Hair follicular keratinocyte (primary cell): ENCODE results near the gene CKMT1B. TPM values are rescaled to one million over a fixed set of nuclear protein-coding genes. Genes with fewer than 3 reads are reported as not detected.

Experiments
- total RNA-seq: library from RNA; depleted of rRNA; stranded (reverse); fragments of >200 nt; gene quantifications from 2 replicates; pipeline ENCODE4 v1.2.3, GENCODE V29; 2015

The CKMT1B gene
- total RNA-seq, result 87.1 and 108 TPM in 2 replicates

DNA sequence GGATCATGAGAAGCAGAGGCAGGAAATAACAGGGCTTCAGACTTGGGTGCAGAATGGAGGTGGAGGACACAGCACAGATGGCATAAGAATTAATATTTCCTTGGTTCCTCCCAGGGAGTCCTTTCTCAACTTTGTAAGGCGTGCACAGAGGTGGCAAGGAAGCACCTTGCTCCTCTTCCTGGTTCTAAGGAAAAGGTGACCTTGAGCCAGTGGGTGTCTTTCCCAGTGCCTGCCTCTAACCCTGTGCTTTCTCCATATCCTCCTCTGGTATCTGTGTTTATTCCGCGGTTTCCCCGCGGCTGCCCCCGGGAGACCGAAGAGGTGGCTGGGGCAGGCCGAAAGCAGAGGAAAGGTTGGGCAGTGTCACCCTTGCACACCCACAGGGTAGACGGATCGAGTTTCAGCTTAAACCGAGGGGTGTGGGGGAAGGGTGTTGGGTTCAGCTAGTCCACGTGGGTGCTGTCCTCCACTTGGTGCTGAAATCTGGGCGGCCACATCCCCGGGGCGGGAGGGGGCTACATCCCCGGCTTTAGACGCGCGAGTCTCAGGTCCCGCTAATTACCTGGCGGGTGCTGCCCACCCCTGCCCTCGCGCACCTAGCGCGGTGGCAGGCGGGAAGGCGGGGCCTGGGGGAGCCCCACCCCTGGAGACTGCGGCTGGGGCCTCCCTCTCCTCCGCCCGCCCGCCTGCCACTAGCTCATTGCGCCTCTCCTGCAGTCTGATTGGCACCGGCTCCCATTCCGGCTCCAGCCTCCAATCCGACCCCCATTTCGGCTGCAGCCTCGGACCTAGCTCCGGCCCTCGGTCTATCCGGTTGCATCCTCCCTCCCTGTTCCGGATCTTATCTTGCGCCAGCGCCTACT is at the start of gene CKMT1B:
CKMT1B (plus strand) TSS at position 700 of the 863 bp plus-strand sequence. CDS start 192 bp downstream, outside the sequence.

DNA sequence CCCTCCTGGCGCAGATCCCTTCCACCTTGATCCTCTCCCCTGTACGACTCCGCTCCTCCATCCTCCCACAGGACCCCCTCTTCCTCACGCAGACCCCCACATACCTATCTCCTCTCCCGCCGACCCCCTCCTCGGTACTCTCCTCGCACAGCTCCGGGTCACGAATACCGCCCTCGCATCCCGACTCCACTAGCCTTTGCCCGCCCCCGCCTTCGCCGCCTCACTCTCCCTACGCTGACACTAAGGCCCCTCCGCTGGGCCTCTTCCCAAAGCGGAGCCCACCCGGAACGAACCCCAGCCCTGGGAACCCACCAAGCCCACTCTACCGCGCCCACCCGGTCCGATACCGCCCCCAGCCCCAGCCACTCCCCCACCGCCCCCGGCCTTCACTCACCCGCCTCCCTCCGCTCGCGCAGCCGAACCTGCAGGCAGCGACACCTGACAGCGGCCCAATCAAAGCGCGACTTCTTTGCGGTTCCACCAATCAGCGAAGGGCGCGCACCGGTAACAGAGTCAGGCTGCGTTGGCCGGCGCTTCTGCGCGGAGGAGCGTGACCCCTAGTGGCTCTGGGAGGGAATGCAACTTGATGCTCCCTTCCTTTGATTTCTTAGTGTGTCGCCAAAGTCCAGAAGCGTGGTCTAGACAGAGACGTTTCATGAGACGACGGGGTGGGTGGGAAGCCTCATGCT is 3.9 kb upstream of the CKMT1B start, which contains the start of gene PPIP5K1:
PPIP5K1 (minus strand) TSS at position 431 of the 689 bp plus-strand sequence. CDS start 5,704 bp downstream, outside the sequence.

GRCh38 chr15:43618700-43619099 is 24.9 kb downstream of the CKMT1B start, which contains the start of gene STRC:
Gene STRC, minus strand, starts transcription at chr15:43618800. Its CDS starts 78 bp downstream, at chr15:43618722.

Other genes starting within 250 kb of the CKMT1B start
- gene ZSCAN29, start 223.0 kb upstream of the CKMT1B start, total RNA-seq, result 12.5 and 13.9 TPM in 2 replicates
- gene TUBGCP4, start 222.9 kb upstream of the CKMT1B start, total RNA-seq, result 13.5 and 20.8 TPM in 2 replicates
- gene TP53BP1, start 100.9 kb upstream of the CKMT1B start, total RNA-seq, result 16.7 and 18.3 TPM in 2 replicates
- gene MAP1A, start 76.4 kb upstream of the CKMT1B start, total RNA-seq, result 0.39 and 0.42 TPM in 2 replicates
- gene PPIP5K1, start 3.8 kb upstream of the CKMT1B start, total RNA-seq, result 17.5 and 18.7 TPM in 2 replicates
- gene STRC, start 24.8 kb downstream of the CKMT1B start, total RNA-seq, result 0.49 TPM in 1 of 2 replicates, not detected in the other
- 0.46 and 0.78 TPM in 2 replicates for gene CATSPER2, start 54.8 kb downstream of the CKMT1B start, total RNA-seq
- 89.3 and 94.9 TPM in 2 replicates for gene CKMT1A, start 99.8 kb downstream of the CKMT1B start, total RNA-seq
- gene PDIA3, start 152.4 kb downstream of the CKMT1B start, total RNA-seq, result 278 and 441 TPM in 2 replicates
- gene ELL3, start 182.9 kb downstream of the CKMT1B start, total RNA-seq, result 2.3 and 7.2 TPM in 2 replicates
- 832 and 948 TPM in 2 replicates for gene SERF2, start 198.3 kb downstream of the CKMT1B start, total RNA-seq
- gene SERINC4, start 206.2 kb downstream of the CKMT1B start, total RNA-seq, result not detected in 2 replicates
- 12.9 and 14.4 TPM in 2 replicates for gene HYPK, start 206.6 kb downstream of the CKMT1B start, total RNA-seq
- gene MFAP1, start 230.7 kb downstream of the CKMT1B start, total RNA-seq, result 15.4 and 20.7 TPM in 2 replicates
- 6.6 and 14.5 TPM in 2 replicates for gene WDR76, start 233.0 kb downstream of the CKMT1B start, total RNA-seq